Suppressor macrophage (primary cell): ENCODE measurements around the gene MCF2L.
"Not testable (repeated sequence)": the region's sequence is repeated elsewhere in the genome, so short reads cannot be mapped to it uniquely, and the experiment has no call there.

Experiments
- DNase-seq, 4 experiments: peaks; one replicate each; pipeline ENCODE4 v3.0.0-alpha.2; 2020 to 2022
- total RNA-seq, 17 experiments: gene quantifications; one replicate each; lab custom pipeline; 2026; ENCODE audit warnings: mixed read lengths in 6 of 17, inconsistent platforms in 3 of 17; lab: John Stamatoyannopoulos, UW

The MCF2L gene
- 0 to 13.1 (median 0.06) reads per million in 17 experiments for total RNA-seq

DNA sequence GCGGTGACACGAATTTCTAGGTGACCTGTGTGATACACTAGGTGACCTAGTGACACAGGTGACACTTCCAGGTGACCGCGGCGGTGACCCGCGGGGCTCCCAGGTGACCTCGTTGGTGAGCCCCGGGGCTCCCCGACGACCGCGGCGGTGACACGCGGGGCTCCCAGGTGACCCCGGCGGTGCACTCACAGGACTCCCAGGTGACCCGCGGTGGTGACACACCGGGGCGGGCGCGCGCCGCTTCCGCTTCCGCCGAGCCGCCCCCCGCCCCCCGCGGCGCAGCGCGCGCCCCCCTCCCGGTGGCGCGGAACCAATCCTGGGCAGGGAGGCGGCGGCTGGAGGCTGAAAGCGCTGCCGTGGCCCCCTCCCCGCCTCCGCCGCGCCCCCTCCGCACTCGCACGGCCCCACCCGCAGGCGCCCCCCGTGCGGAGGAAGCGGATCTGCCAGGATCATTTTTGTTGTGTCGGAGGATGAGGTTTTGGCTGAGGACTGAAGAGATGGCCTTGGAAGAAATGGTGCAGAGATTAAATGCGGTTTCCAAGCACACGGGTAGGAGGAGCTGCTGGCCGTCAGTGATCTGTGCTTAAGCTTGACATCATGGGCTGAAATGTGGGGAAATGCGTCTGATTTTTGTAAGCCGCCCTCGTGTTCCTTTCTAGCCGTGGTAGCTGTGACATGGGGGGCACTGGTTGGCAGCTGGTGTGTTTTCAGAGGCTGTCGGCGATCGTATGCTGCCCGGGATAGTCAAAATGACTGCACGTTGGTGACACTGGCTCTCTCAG lies at the start of gene MCF2L:
MCF2L (plus strand) TSS at position 305 of the 782 bp plus-strand sequence; CDS start at position 471, 166 bp downstream.
- DNase-seq: peak; percentile 13 to 49 (median 42)

GRCh38 chr13:112923962-112924361 lies 45.1 kb upstream of the MCF2L start:
- no peak for DNase-seq

GRCh38 chr13:112924365-112924764 lies 44.6 kb upstream of the MCF2L start:
- no peak for DNase-seq

DNA sequence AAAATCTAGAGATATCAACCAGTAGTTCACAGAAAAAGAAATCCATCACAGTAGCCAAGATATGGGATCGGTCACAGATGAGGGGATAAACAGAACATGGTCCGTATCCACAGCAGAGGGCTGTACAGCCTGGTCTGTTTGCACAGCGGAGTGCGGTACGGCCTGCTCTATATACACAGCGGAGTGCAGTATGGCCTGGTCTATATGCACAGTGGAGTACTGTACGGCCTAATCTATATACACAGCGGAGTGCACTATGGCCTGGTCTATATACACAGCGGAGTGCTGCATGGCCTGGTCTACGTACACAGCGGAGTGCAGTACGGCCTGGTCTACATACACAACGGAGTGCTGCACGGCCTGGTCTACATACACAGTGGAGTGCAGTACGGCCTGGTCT lies 43.0 kb upstream of the MCF2L start:
- DNase-seq: no peak

DNA sequence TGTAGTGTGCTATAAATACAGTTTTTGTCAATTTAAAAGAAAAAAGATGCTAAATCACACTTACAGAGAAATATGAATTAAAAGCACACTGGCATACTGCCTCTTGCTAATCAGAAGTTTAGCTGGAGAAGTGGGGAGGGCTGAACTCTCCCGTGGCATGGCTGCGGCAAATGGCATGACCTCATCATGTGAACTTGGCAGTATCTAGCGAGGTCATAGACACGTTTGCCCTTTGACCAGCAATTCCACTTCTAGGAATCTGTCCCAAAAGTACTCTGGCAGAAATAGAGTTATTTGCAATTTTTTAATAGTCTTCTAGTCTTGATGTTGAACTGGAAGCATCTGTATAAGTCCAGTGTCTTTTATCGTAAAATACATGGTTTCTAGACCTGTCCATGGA lies 42.0 kb upstream of the MCF2L start:
- no peak for DNase-seq

DNA sequence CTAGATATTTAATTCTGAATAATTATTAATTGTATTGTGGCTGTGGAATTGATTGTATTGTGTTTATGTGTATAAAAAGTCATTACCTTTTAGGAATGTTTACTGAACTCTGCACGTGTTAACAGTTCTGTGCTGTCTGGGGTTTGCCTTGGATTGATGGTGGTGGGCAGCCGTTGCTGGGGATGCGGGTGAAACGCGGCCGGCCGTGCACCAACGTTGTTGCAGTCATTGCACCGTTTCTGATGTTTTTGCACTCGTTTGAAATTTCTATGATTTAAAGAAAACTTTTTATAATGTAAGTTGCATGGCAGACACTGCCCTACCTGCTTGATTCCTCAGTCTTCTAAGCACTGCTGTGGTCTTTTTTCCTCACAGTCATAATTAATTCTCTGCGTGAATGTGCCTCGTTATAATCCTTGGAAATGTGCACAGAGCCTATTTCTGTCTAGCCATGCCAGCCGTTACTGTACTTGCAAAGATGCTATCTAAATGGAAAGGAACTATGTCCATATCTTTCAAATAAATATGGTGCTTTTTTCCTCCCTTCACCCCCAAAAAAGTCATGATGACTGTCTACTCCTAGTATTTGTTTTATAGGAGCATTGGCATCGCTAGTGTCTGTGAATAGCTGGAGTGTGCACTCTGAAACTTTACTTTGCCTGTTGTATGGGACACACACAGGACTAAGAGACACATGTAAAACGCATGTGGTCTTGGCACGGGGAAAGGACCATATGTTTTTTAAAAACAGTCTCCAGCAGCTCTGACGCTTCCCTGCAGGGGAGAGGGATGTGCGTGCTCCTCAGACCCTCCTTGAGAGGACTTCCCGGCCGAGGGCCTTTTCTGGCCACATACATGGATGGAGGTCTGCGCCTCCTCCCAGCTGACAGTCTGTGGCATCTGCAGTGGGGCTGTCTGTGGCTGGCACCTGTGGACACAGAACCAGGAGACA lies 40.7 kb upstream of the MCF2L start:
- no peak for DNase-seq

DNA sequence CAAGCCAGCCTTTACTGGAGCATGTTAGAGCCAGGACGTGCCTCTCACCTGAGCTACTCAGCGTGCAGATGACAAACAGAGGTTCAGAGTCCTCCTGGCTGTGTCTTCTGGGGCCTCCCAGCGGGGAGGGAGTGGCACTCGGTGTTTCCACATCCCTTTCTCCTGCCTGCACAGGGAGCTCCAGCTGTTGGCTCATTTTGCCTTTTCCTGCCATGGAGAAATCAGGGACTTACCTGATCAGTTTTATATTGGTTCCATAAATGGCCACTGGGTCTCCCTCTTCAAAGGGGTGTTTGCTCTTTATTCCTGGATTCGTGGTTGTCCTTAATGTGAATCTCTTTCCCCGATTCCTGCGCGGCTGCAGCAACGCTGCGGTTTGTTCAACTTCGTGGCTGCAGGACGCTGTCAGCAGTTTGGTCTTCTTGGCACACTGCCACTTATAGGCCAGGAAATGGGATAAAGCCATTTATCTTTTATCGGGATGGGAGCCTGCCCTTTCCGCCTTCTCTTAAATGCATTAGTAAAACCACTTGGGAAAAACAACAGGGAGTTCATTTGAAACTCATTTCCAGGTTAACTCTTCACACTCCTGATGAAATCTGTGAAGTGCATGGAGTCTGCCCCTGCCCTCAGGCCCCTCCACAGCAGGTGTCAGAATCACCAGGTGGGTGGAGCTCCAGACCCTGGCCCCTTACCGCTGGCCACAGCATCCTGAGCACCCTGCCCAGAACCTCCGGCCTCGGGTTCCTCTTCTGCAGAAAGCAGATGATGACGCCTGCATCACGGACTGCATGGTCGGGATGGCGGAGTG lies 39.8 kb upstream of the MCF2L start:
- DNase-seq: peak; percentile 45 to 77 (median 63)

GRCh38 chr13:112929783-112930055 lies 39.3 kb upstream of the MCF2L start:
- DNase-seq: no peak

- DNase-seq: no peak
Observed at GRCh38 chr13:112930192-112930591, 38.8 kb upstream of the MCF2L start.

DNA sequence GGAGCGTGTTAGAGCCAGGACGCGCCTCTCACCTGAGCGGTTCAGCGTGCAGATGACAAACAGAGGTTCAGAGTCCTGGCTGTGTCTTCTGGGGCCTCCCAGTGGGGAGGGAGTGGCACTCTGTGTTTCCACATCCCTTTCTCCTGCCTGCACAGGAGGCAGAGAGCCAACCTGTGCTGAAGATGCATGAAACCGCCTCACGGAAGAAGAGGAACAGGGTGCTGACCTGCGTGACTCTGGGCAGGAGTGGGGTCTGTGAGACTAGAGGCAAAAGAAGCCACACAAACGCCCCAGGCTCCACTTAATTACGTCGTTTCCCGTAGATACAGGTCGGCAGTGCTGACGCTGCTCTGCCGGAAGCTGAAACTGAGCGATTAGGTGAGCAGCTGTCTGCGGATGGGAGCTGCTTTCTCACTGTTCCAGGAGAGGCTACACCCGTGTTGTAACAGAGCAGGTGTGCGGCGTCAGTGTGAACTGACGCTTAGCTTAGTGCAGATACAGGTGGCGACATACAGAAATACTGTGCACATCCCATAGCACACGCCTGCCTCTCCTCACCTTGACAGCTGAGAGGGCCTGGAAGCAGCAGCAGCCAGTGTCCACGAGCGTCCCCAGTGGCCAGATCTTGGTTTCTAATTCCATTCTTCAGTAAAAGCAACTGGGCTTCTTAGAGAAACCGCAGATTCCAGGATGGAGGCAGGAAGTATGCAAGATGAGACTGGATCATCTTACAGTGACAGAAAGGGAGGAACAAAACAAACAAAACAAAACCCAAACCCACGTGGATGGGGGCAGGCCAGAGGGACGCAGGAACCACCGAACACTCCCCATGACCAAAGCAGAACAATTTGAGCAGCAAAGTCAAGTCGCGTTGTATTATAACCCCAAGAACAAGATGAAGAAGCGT lies 37.7 kb upstream of the MCF2L start:
- DNase-seq: no peak

- no peak for DNase-seq
Observed at GRCh38 chr13:112932971-112933370, 36.0 kb upstream of the MCF2L start.

GRCh38 chr13:112933649-112934048 lies 35.4 kb upstream of the MCF2L start:
- DNase-seq: no peak

DNA sequence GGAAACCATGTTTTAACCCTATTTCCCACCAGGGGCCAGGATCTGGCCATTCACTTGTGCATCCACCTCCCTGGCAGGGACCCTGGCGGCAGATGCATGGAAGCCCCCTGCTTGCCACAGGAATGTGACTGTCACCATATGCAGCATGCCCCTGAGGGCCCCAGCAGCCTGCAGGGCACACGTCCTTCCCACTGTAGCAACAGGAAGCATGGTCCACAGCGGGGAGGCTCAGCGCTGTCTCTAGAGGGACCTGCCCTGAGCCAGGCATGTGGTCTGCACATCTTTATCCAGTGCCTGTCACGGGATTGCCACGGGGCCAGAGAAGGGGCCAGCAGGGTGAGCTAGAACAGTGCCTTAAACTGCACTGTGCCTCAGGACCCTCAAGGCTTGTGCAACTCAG lies 34.9 kb upstream of the MCF2L start:
- no peak for DNase-seq

DNA sequence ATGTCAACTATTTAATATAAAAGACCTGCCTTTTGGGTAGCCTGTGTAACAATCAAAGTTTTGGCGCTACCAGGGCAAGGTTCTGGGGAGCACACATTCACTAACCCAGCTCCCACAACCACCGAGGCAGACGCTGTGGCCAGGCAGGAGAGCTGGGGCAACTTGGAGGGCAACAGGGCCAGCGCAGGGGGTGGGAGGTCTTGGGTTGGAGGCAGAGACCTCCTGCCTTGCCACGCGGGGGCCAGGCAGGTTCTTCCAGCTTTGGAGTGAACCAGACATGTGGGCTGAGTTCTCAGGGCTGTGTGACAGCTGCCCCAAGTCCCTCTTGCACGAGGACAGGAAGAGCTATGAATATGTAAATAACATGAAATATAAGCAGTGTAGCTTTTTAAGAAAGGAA lies 30.3 kb upstream of the MCF2L start:
- no peak for DNase-seq

DNA sequence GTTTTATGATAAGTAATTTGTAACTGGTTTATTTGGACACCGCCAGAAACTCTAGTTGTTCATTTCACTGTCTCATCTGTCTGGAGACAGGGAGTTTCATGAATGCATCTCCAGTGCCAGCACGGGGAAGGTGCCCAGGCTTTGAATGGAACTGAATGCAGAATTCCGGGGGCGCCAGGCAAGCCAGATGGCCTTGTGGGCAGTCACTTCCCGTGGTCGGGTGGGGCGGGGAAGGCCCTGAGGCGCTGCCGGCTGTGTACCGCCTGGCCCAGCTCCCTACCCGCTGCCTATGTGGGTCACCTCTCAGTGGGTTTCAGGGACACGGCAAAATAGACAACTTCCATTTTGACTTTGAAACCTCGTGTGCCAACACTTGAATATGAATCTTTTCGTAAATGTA lies 28.8 kb upstream of the MCF2L start:
- peak in 2 of 4 experiments; percentile 11 to 20 for DNase-seq

DNA sequence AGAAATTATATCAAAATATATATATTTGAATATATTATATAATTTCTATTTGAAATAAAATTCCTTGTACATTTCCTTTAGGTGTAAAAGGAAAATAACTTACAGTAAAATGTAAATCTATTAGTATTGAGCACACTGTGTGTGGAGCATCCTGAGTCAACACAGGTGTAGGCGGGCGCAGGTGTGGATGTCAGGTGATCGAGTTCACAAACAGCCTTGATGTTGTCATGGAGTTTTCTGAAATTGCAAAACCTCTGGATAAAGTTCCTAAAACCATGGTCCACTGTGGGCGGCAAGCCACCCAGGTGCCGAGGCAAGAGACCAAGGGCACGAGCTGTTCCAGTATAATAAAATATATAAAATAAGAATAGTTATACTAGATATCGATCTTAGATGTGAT lies 27.7 kb upstream of the MCF2L start:
- no peak for DNase-seq

DNA sequence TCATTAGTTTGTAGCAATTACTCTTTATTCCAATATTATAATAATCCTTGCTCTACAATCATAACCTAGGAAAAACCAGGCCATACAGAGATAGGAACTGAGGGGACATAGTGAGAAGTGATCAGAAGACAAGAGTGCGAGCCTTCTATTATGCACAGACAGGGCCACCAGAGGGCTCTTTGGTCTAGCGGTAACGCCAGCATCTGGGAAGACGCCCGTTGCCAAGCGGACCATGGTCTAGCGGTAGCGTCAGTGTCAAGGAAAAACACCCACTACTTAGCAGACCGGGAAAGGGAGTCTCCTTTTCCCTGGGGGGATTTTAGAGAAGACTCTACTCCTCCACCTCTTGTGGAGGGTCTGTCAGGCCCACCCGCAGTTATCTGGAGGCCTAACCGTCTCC lies 27.2 kb upstream of the MCF2L start:
- DNase-seq: not testable (repeated sequence)

- peak; percentile 97 to 98 (median 98) for DNase-seq
Observed at GRCh38 chr13:112942689-112943308, 26.2 kb upstream of the MCF2L start.

DNA sequence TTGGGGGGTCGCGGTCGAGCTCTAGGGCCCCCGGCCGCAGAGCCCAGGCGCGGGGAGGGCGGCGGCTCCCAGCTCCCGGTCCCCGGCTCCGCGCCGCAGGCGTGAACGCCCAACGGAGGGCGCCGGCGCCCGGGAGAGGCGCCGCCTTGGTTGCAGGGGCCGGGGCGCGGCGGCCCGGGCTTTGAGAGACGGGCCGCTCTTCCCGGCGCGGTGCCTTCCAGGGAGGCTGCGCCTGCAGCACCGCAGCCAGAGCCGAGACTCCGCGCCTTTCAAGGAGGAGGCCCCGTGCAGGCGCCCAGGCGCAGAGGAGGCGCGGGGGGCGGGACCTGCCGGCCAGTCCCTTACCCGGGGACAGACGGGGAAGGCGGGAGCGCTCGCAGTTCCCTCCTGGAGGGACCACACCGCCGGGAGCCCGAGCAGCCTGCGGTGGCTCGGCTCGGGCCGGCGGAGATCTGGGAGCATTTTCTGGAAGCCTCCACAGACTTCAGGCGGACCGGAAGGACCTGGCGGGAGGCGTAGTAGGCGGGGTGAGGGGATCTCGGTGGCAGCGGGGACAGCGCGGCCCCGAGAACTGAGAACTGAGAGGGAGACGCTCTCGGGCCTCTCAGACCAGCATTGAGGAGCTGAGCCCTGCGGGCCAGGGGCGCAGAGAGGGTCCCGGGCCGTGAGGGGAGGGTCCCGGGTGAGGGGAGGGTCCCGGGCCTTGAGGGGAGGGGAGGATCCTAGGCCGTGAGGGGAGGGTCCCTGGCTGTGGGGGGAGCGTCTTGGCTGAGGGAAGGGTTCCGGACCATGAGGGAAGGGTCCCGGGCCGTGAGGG lies 25.5 kb upstream of the MCF2L start:
- DNase-seq: peak; percentile 28 to 75 (median 53)

DNA sequence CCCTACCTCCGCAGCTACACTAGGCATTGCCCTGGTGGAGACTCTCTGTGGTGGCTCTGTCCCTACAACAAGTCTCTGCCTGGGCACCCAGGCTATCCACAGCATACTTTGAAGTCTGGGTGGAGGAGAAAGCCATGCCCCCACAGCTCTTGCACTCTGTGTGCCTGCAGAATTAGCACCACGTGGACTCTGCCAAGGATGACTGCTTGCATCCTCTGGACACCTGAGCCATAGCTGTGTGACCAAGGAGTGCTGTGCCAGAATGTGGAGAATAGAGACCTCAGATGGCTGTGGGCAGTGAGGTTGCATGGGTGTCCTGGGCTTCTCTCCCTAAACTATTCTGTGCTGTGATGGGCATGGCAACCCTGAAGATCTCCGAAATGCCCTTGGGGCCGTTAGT lies 21.2 kb upstream of the MCF2L start:
- no peak for DNase-seq
